Activated CD4-positive, alpha-beta T cell treated with anti-CD3 and anti-CD28 coated beads, Interleukin-2, amount 50 U/mL, for 16 hours (primary cell): ENCODE measurements around the gene SEZ6.
A peak's percentile ranks its signal among the peaks of the same experiment; 100 is the strongest.

Experiments used
- DNase-seq: peaks from one replicate; pipeline ENCODE4 v3.0.0-alpha.2; 2020

SEZ6 gene, protein sequence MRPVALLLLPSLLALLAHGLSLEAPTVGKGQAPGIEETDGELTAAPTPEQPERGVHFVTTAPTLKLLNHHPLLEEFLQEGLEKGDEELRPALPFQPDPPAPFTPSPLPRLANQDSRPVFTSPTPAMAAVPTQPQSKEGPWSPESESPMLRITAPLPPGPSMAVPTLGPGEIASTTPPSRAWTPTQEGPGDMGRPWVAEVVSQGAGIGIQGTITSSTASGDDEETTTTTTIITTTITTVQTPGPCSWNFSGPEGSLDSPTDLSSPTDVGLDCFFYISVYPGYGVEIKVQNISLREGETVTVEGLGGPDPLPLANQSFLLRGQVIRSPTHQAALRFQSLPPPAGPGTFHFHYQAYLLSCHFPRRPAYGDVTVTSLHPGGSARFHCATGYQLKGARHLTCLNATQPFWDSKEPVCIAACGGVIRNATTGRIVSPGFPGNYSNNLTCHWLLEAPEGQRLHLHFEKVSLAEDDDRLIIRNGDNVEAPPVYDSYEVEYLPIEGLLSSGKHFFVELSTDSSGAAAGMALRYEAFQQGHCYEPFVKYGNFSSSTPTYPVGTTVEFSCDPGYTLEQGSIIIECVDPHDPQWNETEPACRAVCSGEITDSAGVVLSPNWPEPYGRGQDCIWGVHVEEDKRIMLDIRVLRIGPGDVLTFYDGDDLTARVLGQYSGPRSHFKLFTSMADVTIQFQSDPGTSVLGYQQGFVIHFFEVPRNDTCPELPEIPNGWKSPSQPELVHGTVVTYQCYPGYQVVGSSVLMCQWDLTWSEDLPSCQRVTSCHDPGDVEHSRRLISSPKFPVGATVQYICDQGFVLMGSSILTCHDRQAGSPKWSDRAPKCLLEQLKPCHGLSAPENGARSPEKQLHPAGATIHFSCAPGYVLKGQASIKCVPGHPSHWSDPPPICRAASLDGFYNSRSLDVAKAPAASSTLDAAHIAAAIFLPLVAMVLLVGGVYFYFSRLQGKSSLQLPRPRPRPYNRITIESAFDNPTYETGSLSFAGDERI

DNA sequence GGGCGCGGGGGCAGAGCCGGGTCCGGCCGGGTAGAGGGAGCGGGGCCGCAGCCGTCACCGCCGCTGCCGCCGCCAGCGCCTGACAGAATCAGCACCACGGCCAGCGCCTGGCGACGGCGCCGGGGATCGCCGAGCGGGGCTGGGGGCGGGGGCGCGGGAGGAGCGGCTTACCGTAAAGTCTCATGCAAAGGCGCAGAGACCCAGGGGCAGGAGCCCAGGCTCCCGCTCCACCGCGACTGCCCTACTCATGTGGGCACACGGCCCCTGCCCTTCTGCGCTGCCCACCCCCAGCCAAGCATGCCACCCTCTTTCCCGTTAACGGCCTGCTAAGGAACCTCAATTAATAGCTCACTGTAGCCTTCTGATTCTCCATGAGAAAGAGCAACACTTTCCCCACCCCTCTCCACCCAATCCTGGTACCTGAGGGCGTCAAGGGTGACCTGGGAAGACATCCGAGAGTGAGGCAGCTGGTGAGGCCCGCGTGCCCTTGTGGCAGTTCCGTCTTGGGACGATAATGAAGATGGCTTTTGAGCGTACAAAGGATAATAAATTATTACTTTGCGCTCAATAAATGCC lies at the start of gene SEZ6:
TSS of gene SEZ6 (minus strand) at position 98 of the 576 bp plus-strand sequence. CDS start 164 bp downstream, outside the sequence.
- DNase-seq, result peak; percentile 57

- no peak for DNase-seq
Measured at GRCh38 chr17:29054835-29055234, 49.0 kb upstream of the SEZ6 start.

GRCh38 chr17:29051731-29052130 lies 45.9 kb upstream of the SEZ6 start:
- no peak for DNase-seq

DNA sequence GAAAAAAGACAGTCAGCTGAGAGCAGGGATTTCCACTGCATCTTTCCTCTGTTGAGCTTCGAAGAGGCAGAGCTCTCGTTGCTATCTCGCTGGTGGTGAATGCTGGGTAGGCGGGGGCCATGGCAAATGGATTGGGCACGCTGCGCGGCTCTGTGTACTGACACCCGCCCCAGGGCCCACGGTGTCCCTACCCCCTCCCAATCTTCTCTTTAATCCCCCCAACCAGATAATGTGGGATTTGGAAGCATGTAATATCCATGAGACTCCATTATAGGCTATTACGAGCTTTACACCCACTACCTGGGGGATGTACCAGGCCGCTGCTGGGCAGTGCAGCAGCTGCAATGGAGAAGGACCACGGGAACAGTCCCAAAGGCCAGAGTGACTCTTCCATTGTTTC lies 45.4 kb upstream of the SEZ6 start:
- no peak for DNase-seq

DNA sequence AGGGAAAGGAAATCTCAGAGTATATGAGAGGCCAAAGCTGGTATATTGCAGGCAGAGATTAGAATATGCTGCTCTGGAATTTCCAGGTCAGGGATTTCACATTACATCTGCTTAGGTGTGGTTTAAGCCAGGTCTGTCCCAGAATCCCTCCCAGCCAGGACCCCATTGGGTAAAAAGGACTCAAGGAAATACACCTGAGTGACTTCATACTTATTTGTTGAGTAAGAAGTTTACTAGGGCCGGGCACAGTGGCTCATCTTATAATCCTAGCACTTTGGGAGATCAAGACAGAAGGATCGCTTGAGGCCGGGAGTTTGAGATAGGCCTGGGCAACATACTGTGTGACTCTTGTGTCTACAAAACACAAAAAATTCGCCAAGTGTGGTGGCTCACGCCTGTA lies 44.3 kb upstream of the SEZ6 start:
- no peak for DNase-seq

GRCh38 chr17:29049541-29050145 lies 43.8 kb upstream of the SEZ6 start:
- DNase-seq, result no peak

- no peak for DNase-seq
Measured at GRCh38 chr17:29048440-29049368, 42.9 kb upstream of the SEZ6 start.

GRCh38 chr17:29046473-29046839 lies 40.6 kb upstream of the SEZ6 start:
- no peak for DNase-seq

DNA sequence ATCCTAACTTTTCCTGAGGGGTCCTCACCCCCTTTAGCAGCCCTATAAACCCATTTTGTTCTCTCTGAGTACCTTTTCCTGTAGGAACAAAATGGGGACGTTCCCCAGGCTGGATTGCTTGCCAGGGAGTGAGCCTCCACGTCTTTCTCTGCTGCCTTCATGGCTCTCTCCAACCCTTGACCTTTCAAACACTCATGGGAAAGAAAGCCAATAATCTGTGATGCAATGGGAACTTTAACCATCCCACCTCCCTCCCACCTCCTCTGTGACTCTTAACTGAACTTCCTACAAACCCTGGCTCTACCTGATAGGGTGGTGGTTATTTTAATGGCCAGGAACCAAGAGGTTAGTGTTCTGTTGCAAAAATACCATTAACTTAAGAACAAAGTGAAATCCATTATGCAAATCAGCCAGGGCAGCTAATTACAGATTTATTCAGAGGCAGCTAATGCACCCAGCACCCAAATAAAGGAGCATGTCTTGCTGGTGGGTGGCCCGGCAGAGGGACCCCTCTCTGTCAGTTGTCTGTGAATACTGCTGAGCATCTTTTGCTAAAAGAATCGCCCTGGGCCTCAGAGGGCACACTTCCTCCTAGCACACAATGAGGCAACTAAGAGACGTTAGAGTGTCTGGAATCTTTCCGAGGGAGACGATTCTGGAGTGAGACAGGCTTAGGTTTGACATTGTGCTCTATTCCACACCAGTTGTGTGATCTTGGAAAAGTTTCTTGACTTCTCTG lies 40.1 kb upstream of the SEZ6 start:
- no peak for DNase-seq

DNA sequence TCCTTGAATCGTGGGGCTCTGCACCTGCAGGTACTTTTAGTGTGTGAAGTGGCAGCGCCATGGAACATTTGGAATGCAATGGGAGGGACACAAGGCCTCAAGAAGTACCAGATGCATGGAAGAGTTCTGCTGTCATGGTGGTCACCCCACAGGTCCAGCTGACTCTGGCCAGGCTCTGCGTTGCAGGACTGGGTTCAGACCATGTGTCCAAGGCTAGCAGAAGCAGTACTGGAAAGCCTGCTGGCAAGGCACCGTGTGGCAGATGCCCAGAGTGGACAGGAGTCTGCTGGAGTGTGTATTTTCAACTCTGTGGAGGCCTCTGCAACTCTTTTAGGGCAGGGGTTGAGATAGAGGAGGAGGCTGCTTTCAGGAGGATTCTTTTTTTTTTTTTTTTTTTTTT lies 39.2 kb upstream of the SEZ6 start:
- no peak for DNase-seq

- no peak for DNase-seq
Measured at GRCh38 chr17:29043539-29044145, 37.8 kb upstream of the SEZ6 start.

DNA sequence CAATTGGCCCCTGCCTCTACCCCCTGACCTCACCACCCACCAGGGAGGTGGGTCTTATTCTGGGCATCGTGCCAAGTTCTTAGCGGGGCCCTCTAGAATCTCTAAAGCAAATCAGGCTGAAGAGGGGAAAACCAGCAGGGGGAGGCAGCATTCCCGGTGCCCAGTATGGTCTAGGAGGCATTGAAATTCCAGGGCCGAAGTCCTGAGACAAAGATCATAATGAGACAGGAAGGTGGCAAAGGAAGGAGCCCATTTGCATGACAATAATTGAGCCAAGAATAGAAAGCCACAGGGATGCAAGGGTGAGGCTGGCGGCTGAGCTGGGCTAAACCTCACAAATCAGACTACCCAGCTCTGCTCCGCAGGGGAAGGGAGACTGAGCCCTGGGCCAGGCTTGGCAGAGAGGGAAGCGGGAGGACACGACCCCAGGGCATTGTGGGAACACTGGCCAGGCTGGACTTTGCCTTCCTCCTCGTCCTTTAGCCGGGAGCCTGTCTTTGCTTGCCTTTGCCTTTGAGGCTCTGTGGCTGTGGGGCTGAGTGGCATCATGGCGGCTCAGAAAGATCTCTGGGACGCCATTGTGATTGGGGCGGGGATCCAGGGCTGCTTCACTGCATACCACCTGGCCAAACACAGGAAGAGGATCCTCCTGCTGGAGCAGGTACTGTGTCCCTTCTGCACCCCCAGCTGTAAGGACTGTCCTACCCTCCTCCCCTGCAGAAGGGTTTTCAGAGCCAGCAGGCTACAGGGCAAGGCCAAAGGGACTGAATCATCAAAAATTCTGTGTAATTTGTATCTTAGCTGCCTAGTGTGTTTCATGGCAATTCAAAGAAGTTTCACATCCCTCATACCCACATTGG lies 37.1 kb upstream of the SEZ6 start, which contains the start of gene PIPOX:
TSS of gene PIPOX (plus strand) at position 463 of the 860 bp plus-strand sequence. CDS start at position 548, 85 bp downstream.
- DNase-seq, result no peak

- no peak for DNase-seq
Measured at GRCh38 chr17:29042026-29042678, 36.3 kb upstream of the SEZ6 start.

DNA sequence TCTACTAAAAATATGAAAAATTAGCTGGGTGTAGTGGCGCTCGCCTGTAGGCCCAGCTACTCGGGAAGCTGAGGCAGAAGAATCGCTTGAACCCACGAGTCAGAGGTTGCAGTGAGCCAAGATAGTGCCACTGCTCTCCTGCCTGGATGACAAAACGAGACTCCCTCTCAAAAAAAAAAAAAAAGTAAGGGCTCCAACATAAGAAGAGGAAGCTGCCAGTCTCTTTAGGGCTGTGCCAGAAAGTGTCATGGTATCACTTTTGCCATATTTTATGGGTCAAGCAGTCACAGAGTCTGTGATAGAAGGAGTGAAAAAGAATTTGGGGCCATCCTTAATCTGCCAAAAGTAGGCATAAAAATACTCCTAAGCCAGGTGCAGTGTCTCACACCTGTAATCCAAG lies 35.7 kb upstream of the SEZ6 start:
- DNase-seq, result no peak

DNA sequence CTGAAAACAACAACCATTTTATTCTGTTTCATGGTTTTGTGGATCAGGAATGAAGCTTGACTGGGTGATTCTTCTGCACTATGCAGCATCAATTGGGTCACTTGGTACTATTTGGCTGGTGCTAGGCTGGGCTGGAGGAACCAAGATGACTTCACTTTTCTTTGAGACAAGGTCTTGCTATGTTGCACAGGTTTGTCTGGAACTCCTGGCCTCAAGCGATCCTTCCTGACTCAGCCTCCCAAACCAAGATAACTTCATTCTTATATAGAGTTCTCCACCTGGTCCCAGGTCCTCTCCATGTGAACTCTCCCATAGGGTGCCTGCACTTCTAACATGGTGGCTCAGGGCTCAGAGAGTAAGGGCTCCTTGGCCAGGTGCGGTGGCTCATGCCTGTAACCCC lies 35.3 kb upstream of the SEZ6 start:
- DNase-seq, result no peak

DNA sequence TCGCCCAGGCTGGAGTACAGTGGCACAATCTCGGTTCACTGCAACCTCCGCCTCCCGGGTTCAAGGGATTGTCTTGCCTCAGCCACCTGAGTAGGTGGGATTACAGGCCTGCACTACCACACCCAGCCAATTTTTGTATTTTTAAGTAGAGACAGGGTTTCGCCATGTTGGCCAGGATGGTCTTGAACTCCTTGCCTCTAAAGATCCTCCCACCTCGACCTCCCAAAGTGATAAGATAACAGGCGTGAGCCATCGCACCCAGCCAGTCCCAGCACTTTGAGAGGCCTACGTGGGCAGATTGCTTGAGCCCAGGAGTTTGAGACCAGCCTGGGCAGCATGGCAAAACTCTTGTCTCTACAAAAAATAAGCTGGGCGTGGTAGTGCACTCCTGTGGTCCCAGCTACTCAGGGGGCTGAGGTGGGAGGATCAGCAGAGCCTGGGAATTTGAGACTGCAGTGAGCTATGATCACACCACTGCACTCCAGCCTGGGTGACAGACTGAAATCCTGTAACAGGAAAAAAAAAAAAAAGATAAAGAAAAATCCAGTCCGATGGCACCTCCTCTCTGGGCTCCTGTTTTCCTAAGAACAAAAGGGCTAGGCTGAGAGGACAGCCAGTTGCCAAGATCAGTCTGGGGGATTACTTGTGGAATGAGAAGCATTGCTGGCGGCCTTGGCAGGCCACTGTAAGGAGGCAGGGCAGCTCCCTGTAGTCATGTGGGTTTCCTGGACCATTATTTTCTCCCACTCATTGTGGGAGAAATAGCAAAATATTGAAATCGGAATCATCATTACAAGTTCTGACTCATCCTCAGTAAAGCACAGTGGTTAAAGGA lies 34.1 kb upstream of the SEZ6 start:
- DNase-seq, result no peak

- no peak for DNase-seq
Measured at GRCh38 chr17:29038085-29038795, 32.4 kb upstream of the SEZ6 start.
